SK-N-SH treated with all-trans-retinoic acid at 6 μM for 48 hours (cell line): ENCODE results near the gene CBX7.

Source experiments
- ATAC-seq: fragments of 200-7000 bp; cut with Tn5 transposase; 3 replicates; pipeline ENCODE4 v1.9.1; 2020; ENCODE audit warnings: mild to moderate bottlenecking, moderate library complexity
- ARNTL ChIP-seq: fragments of 450-650 bp; formaldehyde crosslinking; IDR thresholded peaks from 2 replicates; pipeline ENCODE4 v1.5.0; 2020; ENCODE audit warnings: low read depth, mild to moderate bottlenecking, moderate library complexity, borderline replicate concordance
- CSDC2 ChIP-seq: fragments of 250-450 bp; sonication (Bioruptor Pico); IDR thresholded peaks from 2 replicates; pipeline ENCODE4 v1.5.0; 2020; ENCODE audit warnings: mild to moderate bottlenecking, moderate library complexity
- ESRRG ChIP-seq: fragments of 250-450 bp; sonication (Bioruptor Pico); IDR thresholded peaks from 2 replicates; pipeline ENCODE4 v1.6.1; 2021; ENCODE audit warnings: mild to moderate bottlenecking
- GLIS3 ChIP-seq: fragments of 250-450 bp; sonication (Bioruptor Pico); IDR thresholded peaks from 2 replicates; pipeline ENCODE4 v1.5.0; 2020; ENCODE audit warnings: mild to moderate bottlenecking, moderate library complexity
- ISL1 ChIP-seq: fragments of 250-450 bp; sonication (Bioruptor Pico); IDR thresholded peaks from 2 replicates; pipeline ENCODE4 v2.1.2; 2022; ENCODE audit warnings: mild to moderate bottlenecking, moderate library complexity
- OSR1 ChIP-seq: fragments of 250-450 bp; sonication (Bioruptor Pico); IDR thresholded peaks from 2 replicates; pipeline ENCODE4 v1.8.0; 2022; ENCODE audit warnings: moderate library complexity, mild to moderate bottlenecking, inconsistent platforms
- PPARA ChIP-seq: fragments of 250-450 bp; sonication (Bioruptor Pico); IDR thresholded peaks from 2 replicates; pipeline ENCODE4 v1.5.0; 2020; ENCODE audit warnings: mild to moderate bottlenecking, borderline replicate concordance
- RARB ChIP-seq: fragments of 250-450 bp; sonication (Bioruptor Pico); IDR thresholded peaks from 2 replicates; pipeline ENCODE4 v1.8.0; 2021; ENCODE audit warnings: mild to moderate bottlenecking, moderate library complexity
- TCF4 ChIP-seq: fragments of 250-450 bp; sonication (Bioruptor Pico); IDR thresholded peaks from 2 replicates; pipeline ENCODE4 v1.8.0; 2021; ENCODE audit warnings: mild to moderate bottlenecking, moderate library complexity, borderline replicate concordance
- TOX ChIP-seq: fragments of 250-450 bp; sonication (Bioruptor Pico); IDR thresholded peaks from 2 replicates; pipeline ENCODE4 v1.8.0; 2021; ENCODE audit warnings: mild to moderate bottlenecking, moderate library complexity, borderline replicate concordance
- ZC3H10 ChIP-seq: fragments of 250-450 bp; sonication (Bioruptor Pico); IDR thresholded peaks from 2 replicates; pipeline ENCODE4 v1.5.1; 2021; ENCODE audit warnings: mild to moderate bottlenecking, moderate library complexity
- ZFP3 ChIP-seq: fragments of 250-450 bp; sonication (Bioruptor Pico); IDR thresholded peaks from 2 replicates; pipeline ENCODE4 v1.5.0; 2020; ENCODE audit warnings: mild to moderate bottlenecking, moderate library complexity
- ZFP30 ChIP-seq: fragments of 450-650 bp; formaldehyde crosslinking; IDR thresholded peaks from 2 replicates; pipeline ENCODE4 v1.5.0; 2022; ENCODE audit warnings: mild to moderate bottlenecking, moderate library complexity
- ZNF565 ChIP-seq: fragments of 450-650 bp; formaldehyde crosslinking; conservative IDR thresholded peaks from 2 replicates; pipeline ENCODE4 v1.5.0; 2020; ENCODE audit warnings: low read depth, mild to moderate bottlenecking, moderate library complexity
- ZNF8 ChIP-seq: fragments of 450-650 bp; formaldehyde crosslinking; IDR thresholded peaks from 2 replicates; pipeline ENCODE4 v1.5.0; 2020; ENCODE audit warnings: mild to moderate bottlenecking, moderate library complexity
- TF ChIP-seq, protein P1 (sequence below): fragments of 250-450 bp; sonication (Bioruptor Pico); IDR thresholded peaks from 2 replicates; pipeline ENCODE4 v1.8.0; 2020; ENCODE audit warnings: mild to moderate bottlenecking, moderate library complexity, borderline replicate concordance
- TF ChIP-seq, protein P2 (sequence below): fragments of 250-450 bp; sonication (Bioruptor Pico); IDR thresholded peaks from 2 replicates; pipeline ENCODE4 v1.5.1; 2020; ENCODE audit warnings: low read depth, mild to moderate bottlenecking, moderate library complexity
- TF ChIP-seq, protein P3 (sequence below): fragments of 250-450 bp; sonication (Bioruptor Pico); IDR thresholded peaks from 2 replicates; pipeline ENCODE4 v1.5.0; 2020; ENCODE audit warnings: mild to moderate bottlenecking, moderate library complexity
- TF ChIP-seq, protein P4 (sequence below): fragments of 250-450 bp; sonication (Bioruptor Pico); IDR thresholded peaks from 2 replicates; pipeline ENCODE4 v1.8.0; 2021; ENCODE audit warnings: low read depth, mild to moderate bottlenecking, moderate library complexity, borderline replicate concordance
- TF ChIP-seq, protein P5 (sequence below): fragments of 250-450 bp; sonication (Bioruptor Pico); IDR thresholded peaks from 2 replicates; pipeline ENCODE4 v1.5.1; 2021; ENCODE audit warnings: mild to moderate bottlenecking, moderate library complexity

Gene CBX7

DNA sequence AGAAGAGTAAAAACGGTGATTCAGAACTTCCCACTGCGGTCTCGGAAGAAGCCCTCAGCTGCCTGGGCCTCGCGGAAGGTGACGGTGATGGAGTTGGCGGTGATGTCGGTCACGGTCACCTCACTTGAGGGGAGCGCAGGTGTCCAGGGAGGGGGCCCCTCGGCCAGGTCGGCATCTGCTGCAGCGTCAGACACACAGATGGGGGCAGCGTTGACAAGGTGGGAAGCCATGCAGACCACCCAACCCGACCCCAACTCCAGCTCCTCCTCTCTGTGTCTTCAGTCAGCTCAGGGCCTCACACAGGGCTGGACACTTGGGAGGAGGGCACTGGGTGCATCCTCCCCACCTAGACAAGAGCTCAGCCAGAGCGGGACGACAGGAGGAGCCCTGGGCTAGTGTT, 18.6 kb downstream of the CBX7 start:
- ATAC-seq = no peak
- TF ChIP-seq ZC3H10 (no peak), TCF4 (no peak), ZNF565 (CRISPR knock-in tag) (no peak), ISL1 (CRISPR knock-in tag) (no peak), PPARA (CRISPR knock-in tag) (no peak), OSR1 (CRISPR knock-in tag) (no peak), ARNTL (CRISPR knock-in tag) (no peak), ZFP3 (CRISPR knock-in tag) (no peak), ZFP30 (no peak), RARB (CRISPR knock-in tag) (no peak), TOX (no peak), CSDC2 (CRISPR knock-in tag) (no peak), ESRRG (CRISPR knock-in tag) (no peak)
- TF ChIP-seq, protein P1, sequence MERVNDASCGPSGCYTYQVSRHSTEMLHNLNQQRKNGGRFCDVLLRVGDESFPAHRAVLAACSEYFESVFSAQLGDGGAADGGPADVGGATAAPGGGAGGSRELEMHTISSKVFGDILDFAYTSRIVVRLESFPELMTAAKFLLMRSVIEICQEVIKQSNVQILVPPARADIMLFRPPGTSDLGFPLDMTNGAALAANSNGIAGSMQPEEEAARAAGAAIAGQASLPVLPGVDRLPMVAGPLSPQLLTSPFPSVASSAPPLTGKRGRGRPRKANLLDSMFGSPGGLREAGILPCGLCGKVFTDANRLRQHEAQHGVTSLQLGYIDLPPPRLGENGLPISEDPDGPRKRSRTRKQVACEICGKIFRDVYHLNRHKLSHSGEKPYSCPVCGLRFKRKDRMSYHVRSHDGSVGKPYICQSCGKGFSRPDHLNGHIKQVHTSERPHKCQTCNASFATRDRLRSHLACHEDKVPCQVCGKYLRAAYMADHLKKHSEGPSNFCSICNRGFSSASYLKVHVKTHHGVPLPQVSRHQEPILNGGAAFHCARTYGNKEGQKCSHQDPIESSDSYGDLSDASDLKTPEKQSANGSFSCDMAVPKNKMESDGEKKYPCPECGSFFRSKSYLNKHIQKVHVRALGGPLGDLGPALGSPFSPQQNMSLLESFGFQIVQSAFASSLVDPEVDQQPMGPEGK = no peak
- TF ChIP-seq, protein P2, sequence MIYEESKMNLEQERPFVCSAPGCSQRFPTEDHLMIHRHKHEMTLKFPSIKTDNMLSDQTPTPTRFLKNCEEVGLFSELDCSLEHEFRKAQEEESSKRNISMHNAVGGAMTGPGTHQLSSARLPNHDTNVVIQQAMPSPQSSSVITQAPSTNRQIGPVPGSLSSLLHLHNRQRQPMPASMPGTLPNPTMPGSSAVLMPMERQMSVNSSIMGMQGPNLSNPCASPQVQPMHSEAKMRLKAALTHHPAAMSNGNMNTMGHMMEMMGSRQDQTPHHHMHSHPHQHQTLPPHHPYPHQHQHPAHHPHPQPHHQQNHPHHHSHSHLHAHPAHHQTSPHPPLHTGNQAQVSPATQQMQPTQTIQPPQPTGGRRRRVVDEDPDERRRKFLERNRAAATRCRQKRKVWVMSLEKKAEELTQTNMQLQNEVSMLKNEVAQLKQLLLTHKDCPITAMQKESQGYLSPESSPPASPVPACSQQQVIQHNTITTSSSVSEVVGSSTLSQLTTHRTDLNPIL (CRISPR knock-in tag) = no peak
- TF ChIP-seq, protein P3, sequence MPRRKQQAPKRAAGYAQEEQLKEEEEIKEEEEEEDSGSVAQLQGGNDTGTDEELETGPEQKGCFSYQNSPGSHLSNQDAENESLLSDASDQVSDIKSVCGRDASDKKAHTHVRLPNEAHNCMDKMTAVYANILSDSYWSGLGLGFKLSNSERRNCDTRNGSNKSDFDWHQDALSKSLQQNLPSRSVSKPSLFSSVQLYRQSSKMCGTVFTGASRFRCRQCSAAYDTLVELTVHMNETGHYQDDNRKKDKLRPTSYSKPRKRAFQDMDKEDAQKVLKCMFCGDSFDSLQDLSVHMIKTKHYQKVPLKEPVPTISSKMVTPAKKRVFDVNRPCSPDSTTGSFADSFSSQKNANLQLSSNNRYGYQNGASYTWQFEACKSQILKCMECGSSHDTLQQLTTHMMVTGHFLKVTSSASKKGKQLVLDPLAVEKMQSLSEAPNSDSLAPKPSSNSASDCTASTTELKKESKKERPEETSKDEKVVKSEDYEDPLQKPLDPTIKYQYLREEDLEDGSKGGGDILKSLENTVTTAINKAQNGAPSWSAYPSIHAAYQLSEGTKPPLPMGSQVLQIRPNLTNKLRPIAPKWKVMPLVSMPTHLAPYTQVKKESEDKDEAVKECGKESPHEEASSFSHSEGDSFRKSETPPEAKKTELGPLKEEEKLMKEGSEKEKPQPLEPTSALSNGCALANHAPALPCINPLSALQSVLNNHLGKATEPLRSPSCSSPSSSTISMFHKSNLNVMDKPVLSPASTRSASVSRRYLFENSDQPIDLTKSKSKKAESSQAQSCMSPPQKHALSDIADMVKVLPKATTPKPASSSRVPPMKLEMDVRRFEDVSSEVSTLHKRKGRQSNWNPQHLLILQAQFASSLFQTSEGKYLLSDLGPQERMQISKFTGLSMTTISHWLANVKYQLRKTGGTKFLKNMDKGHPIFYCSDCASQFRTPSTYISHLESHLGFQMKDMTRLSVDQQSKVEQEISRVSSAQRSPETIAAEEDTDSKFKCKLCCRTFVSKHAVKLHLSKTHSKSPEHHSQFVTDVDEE = no peak
- TF ChIP-seq, protein P4, sequence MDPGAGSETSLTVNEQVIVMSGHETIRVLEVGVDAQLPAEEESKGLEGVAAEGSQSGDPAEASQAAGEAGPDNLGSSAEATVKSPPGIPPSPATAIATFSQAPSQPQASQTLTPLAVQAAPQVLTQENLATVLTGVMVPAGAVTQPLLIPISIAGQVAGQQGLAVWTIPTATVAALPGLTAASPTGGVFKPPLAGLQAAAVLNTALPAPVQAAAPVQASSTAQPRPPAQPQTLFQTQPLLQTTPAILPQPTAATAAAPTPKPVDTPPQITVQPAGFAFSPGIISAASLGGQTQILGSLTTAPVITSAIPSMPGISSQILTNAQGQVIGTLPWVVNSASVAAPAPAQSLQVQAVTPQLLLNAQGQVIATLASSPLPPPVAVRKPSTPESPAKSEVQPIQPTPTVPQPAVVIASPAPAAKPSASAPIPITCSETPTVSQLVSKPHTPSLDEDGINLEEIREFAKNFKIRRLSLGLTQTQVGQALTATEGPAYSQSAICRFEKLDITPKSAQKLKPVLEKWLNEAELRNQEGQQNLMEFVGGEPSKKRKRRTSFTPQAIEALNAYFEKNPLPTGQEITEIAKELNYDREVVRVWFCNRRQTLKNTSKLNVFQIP (CRISPR knock-in tag) = no peak
- TF ChIP-seq, protein P5, sequence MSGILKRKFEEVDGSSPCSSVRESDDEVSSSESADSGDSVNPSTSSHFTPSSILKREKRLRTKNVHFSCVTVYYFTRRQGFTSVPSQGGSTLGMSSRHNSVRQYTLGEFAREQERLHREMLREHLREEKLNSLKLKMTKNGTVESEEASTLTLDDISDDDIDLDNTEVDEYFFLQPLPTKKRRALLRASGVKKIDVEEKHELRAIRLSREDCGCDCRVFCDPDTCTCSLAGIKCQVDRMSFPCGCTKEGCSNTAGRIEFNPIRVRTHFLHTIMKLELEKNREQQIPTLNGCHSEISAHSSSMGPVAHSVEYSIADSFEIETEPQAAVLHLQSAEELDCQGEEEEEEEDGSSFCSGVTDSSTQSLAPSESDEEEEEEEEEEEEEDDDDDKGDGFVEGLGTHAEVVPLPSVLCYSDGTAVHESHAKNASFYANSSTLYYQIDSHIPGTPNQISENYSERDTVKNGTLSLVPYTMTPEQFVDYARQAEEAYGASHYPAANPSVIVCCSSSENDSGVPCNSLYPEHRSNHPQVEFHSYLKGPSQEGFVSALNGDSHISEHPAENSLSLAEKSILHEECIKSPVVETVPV (CRISPR knock-in tag) = no peak

DNA sequence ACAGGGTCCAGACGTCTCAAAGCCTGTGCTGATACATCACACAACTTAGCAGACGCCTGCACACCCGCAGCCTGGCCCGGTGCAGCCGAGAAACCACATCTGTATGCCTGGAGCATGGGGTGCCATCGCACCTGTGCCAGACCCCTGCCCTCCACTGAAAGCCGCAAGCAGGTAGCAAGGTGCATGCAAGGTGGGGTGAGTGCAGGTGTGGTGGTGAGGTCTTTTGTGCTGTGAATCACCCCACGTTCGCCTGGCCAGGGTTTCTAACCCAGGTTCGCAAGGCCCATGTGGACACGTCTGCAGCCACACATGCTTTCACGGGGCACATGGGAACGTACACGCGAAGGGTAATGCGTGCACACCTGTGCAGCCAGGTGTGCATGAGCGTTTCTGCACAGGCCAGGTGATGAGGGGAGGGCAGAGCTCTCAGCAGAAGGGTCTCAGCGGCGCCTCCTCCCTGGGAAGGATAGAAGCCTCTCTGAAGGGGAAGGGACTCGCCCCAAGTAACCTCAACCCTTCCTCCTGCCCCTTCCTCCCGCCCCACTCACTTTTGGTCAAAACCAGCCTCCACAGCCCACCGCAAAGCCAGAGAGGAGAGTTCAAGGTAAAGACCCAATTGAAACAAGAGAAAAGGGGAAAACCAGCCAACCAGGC, 19.5 kb downstream of the CBX7 start:
- no peak for TF ChIP-seq TCF4
- TF ChIP-seq GLIS3 (CRISPR knock-in tag) = no peak
- TF ChIP-seq ARNTL (CRISPR knock-in tag) = no peak
- TF ChIP-seq ZFP3 (CRISPR knock-in tag) = no peak
- TF ChIP-seq, protein P4 (CRISPR knock-in tag) = no peak
- TF ChIP-seq RARB (CRISPR knock-in tag) = no peak
- TF ChIP-seq, protein P2 (CRISPR knock-in tag) = no peak
- TF ChIP-seq ZNF565 (CRISPR knock-in tag) = no peak
- TF ChIP-seq ZFP30 = no peak
- TF ChIP-seq ZNF8 (CRISPR knock-in tag) = no peak
- TF ChIP-seq, protein P5 (CRISPR knock-in tag) = no peak

More for the DNA sequence above, 19.5 kb downstream of the CBX7 start:
- ATAC-seq = no peak
